GM19239 (cell line): ENCODE data around the gene ARL15.
"Not testable (repeated sequence)": the region's sequence is repeated elsewhere in the genome, so short reads cannot be mapped to it uniquely, and the experiment has no call there.

Experiments used
- DNase-seq: peaks from one replicate; pipeline ENCODE4 v3.0.0; 2011; ENCODE audit warnings: low spot score; ENCODE audit not compliant: insufficient read length
- FAIRE-seq: peaks from 2 replicates; lab custom pipeline; 2011; peaks lifted over from hg19 to GRCh38; lab: Jason Lieb, UNC

Gene ARL15

DNA sequence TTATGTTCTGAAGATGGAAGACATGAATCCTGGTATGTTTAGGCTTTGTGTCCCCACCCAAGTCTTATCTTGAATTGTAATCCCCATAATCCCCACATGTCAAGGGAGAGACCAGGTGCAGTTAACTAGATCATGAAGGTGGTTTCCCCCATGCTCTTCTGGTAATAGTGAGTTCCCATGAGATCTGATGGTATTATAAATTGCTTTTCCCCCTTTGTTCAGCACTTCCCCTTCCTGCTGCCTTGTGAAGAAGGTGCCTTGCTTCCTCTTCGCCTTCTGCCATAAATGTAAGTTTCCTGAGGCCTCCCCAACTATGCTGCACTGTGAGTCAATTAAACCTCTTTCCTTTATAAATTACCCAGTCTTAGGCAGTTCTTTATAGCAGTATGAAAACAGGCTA is 229.0 kb downstream of the ARL15 start:
- FAIRE-seq (no peak), DNase-seq (no peak)

DNA sequence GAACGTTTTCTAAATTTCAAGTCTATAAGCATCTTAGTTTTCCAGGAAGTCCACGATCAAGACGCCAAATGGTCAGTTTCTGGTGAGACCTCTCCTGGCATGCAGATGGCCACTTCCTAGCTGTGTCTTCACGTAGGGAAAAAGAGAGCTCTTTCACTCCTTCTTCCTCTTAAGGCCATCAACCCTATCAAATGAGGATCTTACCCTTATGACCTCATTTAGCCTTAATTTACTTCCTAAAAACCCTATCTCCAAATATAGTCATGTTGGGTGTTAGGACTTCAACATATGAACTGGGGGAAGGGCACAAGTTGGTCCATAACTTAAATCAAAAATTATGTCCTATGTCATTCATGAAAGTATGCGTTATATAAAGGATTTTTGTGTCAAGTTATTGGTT is 229.5 kb downstream of the ARL15 start:
- FAIRE-seq (no peak), DNase-seq (no peak)

DNA sequence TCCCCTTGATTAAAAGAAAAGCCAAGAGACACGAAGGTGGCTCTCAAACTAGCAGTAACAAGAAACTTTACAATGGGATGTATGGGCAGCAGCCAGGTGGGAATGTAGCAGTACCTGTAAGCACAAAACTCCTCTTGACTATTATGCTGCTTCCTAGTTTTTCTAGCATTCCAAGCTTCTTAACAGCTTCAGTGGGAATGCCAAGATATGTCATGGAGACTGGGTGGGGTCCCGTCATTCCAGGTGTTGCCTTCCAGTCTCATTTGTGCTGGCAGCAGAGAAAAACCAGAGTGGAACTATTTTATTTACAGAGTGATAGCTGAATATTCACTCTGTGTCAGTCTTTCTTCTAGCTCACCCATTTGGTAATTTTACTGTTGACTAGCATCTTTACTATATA is 236.6 kb downstream of the ARL15 start:
- FAIRE-seq (no peak), DNase-seq (no peak)

DNA sequence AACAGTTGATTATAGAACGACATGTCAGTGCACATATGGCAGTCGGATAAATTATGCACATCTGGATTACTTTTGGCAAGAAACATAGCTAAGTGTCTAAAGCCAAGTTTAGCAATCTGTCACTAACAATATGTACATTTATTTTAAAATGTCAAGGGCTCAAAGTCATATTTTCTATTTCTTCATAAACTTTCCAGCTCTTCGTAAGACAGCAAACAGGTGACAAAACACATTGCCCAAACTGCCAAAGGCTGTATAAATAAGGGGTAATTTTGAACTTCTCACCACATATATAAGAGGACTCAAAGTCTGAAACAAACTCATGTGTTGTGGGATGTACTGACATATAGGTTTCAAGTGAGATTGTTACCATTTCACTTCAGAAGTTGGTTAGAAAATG is 237.2 kb downstream of the ARL15 start:
- FAIRE-seq (no peak), DNase-seq (no peak)

DNA sequence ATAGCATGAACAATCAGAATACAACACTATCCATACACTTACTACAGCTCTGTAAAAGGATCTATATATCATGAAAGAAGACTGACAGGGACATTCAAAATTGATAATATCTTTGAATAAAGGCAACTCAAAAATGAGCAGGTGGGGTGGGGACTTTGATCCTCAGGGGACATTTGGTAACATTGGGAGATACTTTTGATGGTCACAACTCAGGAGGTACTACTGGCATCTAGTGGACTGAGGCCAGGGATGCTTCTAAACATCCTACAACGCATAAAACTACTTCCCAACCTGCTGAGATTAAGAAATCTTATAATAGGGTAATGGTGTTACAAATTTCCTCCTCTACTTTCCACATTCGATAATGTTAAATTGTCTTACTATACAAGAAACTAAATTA is 243.9 kb downstream of the ARL15 start:
- DNase-seq: no peak

DNA sequence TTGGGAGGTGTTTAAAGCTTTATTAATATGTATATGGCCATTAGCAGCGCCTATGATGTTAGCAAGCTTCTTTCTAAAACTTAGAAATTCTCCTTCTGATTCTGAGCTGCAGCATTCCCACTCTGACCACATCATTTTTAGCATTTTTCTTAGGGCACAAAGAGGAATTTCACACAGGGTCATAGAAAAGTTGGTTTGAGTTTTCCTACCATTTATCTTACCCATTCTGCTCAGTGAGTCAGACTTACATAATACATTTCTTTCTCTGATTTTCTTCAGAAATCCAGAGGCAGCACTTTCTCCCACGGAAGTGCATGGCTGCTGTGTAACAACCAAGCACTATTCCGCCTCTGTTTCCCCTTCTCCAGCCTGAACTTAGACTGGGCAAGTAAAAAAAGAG is 246.6 kb downstream of the ARL15 start:
- no peak for DNase-seq
- FAIRE-seq: no peak

More for the DNA sequence above, 243.9 kb downstream of the ARL15 start:
- FAIRE-seq: no peak

DNA sequence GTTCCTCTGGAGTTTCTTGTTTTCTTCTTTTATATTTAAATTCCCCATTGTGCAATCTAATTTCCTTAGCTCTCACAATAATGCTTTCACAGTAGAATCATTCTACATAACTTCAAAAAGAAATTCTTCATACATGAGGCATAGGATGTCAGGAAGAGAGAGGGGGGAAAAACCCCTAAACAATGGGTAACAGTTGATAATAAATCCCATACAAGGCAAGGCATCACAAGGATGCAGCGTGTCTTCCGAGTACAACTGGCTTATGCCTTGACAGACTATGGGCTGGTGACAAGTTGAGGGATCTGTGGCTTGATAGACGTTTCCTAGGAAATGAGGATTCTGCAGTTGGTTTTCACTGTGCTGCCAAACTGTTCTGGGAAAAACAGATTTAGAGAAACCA is 247.4 kb downstream of the ARL15 start:
- no peak for DNase-seq
- FAIRE-seq: no peak

DNA sequence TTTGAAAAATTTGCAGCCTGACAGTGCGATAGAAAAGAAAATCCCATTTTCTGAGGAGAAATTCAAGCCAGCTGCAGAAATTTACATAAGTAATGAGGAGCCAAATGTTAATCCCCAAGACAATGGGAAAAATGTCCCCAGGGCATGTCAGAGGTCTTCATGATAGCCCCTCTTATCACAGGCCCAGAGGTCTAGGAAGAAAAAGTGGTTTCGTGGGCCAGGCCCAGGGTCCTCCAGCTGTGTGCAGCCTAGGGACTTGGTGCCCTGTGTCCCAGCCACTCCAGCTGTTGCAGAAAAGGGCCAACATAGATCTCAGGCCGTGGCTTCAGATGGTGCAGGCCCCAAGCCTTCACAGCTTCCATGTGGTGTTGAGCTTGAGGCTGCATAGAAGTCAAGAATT is 249.5 kb downstream of the ARL15 start:
- not testable (repeated sequence) for DNase-seq, FAIRE-seq

DNA sequence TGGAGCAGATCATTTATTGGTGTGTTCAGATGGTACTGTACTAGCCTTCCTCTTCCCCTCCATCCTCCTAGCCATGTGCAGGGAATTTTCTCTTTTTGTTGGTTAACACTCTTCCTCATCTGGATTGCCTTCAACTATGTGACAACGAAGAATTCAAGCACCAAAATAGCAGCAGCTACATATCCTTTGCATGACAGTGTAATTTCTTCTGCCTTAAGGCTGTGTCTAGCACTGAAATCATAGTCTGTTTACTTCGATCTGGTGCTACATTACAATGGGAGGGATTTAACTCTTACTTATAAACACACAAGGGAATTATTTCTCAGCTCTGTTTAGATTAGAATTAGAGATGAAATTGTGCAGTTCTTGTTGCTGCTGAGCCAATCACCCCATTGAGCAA is 260.4 kb downstream of the ARL15 start:
- DNase-seq: no peak
- no peak for FAIRE-seq

DNA sequence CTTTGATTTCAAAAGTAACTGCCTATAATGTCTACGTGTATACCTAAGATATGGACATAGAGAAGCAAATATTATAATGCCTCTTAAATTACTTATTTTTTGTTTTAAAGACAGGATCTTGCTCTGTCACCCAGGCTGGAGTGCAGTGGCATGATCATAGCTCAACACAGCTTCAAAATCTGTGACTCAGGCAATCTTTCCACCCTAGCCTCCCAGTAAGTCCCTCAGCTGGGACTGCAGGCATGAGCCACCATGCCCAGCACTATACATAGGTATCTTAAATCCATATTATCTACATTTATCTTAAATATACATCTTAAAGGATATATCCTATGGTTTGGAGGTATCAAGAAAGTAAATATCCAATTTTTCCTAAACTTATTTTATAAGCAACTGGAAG is 261.2 kb downstream of the ARL15 start:
- no peak for FAIRE-seq

DNA sequence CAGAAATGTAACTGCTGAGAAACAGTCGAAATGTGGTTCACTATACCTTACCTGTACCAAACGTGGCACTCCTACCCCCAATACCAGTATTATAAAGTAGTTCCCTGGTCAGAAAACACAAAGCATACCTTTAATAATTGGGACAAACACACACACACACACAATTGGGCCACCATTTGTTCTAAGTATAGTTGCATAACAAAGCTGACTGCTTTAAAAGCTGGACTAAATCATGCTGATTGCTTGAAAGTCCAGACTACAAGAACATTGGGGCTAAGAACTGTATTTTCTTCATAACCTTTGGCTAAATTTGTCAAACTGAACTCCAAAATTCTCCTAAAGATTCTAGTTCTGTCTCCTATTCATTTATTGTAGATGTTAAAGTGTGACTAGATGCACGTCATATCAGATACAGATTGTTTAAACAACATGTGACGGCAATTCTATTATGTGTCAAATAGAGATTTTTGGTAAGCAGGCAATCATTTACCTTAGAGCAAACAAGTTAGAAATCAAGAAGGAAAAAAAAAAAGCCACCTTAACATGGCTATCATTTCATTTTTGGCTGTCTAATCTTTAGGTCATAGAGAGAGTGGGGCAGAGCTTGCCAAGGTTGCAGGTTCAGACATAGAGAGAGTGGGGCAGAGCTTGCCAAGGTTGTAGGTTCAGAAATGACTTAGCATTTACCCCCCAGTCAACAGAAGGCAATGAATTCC is 265.1 kb downstream of the ARL15 start:
- FAIRE-seq (no peak), DNase-seq (no peak)

More for the DNA sequence above, 261.2 kb downstream of the ARL15 start:
- no peak for DNase-seq

DNA sequence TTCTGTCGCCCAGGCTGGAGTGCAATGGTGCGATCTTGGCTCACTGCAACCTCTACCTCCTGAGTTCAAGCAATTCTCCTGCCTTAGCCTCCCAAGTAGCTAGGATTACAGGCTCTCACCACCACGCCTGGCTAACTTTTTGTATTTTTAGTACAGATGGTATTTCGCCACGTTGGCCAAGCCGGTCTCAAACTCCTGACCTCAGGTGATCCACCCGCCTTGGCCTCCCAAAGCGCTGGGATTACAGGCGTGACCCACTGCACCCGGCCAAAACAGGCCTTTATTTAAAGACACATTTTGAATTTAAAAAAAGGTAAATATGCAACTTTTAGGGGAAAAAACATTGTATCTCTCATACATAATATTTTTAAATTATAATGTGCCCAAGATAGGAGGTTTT is 266.1 kb downstream of the ARL15 start:
- not testable (repeated sequence) for FAIRE-seq, DNase-seq

DNA sequence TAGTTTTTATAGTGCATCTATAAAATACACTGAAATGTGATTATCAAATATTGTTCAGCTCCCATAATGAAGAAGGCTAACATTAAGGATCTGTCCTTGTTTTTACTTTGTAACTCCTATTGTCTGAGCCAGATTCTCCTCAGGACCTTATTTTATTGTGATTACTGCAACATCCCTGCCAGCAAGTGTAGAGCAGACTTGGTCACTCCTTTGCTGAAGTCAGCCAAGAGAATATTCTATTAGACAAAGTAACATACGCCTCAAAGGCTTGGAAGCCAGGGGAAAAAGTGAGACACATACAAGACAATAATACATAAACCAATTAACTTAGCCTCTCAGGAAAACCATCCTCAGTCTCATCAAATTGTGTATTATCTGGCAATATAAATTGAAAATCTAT is 269.6 kb downstream of the ARL15 start:
- no peak for DNase-seq
- FAIRE-seq: no peak

DNA sequence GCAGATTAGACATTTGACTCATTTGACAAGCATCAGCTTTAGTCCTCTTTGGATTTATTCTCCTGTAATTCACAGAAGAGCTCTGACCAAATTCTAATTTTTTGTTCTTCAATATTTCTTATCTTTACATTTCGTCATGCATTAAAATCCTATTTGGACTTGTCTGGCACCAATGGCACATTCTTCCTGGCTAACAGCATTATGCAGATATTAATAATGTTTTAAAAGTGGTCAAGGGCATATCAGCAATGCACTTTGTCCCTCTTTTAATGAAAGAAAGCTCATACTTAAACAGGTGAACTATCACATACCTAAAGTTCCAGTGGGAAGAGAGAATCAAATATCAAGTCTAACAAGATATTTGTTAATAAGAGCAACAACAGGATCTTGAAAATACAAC is 270.4 kb downstream of the ARL15 start:
- DNase-seq (no peak), FAIRE-seq (no peak)

DNA sequence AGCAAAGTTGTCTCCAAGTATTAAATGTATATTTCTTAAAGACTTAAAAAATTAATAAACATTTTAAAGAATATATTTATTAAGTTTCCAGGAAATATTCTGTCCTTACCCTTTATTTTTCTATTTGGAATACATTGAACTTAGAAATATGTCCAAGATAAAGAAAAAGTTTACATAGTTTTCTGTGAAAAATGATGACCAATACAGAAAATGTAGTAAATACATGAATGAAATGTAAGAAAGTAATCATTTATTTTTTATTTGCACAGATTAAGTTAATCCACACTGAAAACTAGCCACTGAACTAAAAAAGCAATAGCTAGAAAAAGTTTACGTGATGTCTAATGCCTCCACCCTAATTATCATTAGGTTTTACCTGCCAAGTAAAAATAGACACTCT is 273.2 kb downstream of the ARL15 start:
- DNase-seq: no peak

DNA sequence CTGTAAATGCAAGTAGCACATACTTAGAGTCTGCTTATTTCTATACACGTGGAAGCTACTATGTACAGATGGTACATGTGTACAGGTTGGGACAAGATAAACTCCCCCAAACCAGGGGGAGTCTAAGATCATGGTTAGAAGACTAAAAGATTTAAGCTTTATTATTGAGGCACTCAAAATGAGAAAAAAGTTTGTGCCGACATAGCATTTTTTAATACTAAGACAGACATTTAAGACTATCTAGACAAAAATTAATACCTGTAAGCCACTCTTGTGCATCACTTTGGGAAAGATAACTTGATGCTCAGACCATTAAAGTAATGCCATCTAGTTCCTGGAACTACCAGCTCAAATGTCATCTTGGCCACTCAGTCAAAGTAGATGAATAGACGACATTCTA is 279.4 kb downstream of the ARL15 start:
- FAIRE-seq (no peak), DNase-seq (no peak)

More for the DNA sequence above, 273.2 kb downstream of the ARL15 start:
- no peak for FAIRE-seq

DNA sequence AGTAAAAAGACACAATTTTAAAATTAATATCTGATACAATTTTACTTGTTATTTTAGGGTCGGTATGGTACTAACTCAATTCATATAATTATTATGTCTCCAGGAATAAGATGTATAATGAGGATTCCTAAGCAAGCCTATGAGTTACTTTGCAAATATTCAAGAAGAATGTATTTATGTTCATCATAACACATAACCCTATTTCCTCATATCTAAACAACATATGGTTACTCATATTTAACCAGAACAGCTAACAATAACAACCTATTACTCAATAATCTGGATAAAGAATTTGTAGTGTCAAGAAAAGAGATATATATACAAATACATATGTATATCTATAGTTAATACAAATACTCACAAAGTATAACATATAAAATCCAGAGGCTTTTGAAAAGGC is 285.9 kb downstream of the ARL15 start:
- DNase-seq: no peak
- FAIRE-seq: no peak

DNA sequence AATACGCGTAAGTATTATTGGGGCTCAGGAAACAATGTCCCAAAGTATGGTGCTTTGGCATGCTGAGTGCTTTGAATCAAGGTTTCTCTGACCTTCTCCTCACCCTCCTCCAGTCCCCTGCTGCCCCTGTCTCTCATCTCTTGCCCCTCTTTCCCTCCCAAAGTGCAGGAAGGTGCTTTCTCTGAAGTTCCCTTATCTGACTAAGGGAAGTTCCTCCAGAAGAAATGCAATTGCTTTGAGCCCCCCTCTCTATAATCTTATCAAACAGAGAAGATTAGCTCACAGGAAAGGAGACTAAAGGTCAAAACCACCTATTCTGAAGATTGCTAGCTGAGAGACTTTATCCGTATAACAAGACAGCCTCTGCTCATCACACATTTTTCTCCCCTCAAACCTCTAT is 288.1 kb downstream of the ARL15 start:
- DNase-seq (no peak), FAIRE-seq (no peak)

DNA sequence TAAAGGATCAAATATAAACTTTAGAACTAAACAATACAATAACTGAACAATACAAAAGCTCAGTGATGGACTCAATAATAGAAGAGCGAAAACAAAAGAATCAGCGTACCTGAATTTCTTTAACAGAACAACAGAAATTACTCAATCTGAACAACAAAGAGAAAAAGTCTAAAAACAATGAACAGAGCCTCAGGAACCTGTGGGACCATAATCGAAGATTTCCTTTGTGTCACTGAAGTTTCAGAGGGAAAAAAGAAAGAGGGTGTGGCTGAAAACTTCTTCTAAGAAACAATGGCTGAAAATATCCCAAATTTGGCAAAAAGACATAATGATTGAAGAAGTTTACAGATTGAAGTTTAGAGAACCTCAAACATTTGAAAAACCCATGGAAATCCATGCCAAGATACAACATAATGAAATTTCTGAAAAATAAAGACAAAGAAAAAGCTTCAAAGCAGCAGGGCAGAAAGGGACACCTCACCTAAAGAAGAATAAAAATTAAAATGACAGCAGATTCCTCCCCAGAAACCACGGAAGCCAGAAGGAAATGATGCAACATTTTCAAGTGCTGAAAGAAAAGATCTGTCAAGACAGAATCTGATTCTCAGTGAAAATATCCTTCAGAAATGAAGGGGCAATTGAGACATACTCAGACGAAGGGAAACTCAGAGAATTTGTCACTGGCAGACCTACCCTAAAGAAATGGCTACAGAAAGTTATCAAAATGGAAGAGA is 288.8 kb downstream of the ARL15 start:
- DNase-seq (no peak), FAIRE-seq (no peak)

DNA sequence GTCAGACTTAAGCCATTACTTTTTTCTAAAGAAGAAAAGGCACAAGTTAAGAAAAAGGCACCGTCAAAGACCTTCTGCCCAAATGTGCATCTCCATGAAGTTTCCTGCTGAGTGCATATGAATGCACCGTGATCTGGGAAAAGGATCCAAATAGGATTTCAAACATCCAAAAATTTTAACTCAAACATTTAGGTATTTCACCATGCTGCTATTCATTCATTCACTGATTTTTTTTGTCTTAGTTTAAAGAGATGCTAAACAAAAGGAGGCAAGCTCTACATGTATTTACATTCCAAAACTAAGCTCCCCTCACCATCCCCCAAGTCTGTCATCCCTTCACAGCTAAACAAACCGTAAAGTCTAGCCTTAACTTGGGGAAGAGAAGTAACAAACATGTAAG is 291.9 kb downstream of the ARL15 start:
- no peak for FAIRE-seq
- no peak for DNase-seq

DNA sequence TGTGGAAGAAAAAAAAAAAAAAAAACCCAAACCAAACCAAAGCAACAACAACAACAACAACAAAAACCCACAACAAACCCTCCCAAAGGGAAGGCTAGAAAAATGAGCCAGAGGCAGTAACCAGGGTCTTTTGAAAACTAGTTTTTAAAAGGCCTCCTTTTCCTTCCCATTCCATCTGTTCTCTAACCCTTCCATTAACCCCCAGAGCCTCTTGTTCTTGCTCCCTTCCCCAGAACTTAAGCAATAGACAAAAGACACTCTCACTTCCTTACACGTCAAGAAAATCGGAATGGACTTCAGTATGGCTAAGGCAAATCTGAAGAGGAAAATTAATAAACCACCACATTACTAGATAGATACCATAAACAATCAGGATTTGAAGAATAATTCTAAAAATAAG is 292.8 kb downstream of the ARL15 start:
- FAIRE-seq: no peak
- no peak for DNase-seq
